ENCODE results near the gene CAMTA1.

Gene CAMTA1

GRCh38 chr1:7050751-7051665 lies 265.8 kb downstream of the CAMTA1 start:
- DNase-seq = no peak

GRCh38 chr1:7052701-7053100 lies 267.4 kb downstream of the CAMTA1 start:
- DNase-seq = no peak

- no peak for DNase-seq
Measured at GRCh38 chr1:7060745-7061144, 275.5 kb downstream of the CAMTA1 start.

- no peak for DNase-seq
Measured at GRCh38 chr1:7062346-7063061, 277.2 kb downstream of the CAMTA1 start.

GRCh38 chr1:7063981-7064380 lies 278.7 kb downstream of the CAMTA1 start:
- DNase-seq = no peak

- no peak for DNase-seq
Measured at GRCh38 chr1:7068552-7068951, 283.3 kb downstream of the CAMTA1 start.

- no peak for DNase-seq
Measured at GRCh38 chr1:7069931-7070330, 284.7 kb downstream of the CAMTA1 start.

- peak in 1 of 2 experiments; percentile 42 for DNase-seq
Measured at GRCh38 chr1:7070389-7071029, 285.3 kb downstream of the CAMTA1 start.

GRCh38 chr1:7076117-7076516 lies 290.9 kb downstream of the CAMTA1 start:
- no peak for DNase-seq

GRCh38 chr1:7076572-7076971 lies 291.3 kb downstream of the CAMTA1 start:
- no peak for DNase-seq

GRCh38 chr1:7077136-7077535 lies 291.9 kb downstream of the CAMTA1 start:
- DNase-seq = no peak

- DNase-seq = no peak
Measured at GRCh38 chr1:7077970-7078369, 292.7 kb downstream of the CAMTA1 start.

GRCh38 chr1:7079637-7080036 lies 294.4 kb downstream of the CAMTA1 start:
- no peak for DNase-seq

GRCh38 chr1:7084232-7084894 lies 299.1 kb downstream of the CAMTA1 start:
- DNase-seq = no peak

GRCh38 chr1:7085521-7085920 lies 300.3 kb downstream of the CAMTA1 start:
- no peak for DNase-seq

GRCh38 chr1:7086106-7086505 lies 300.9 kb downstream of the CAMTA1 start:
- no peak for DNase-seq

- DNase-seq = no peak
Measured at GRCh38 chr1:7087888-7088287, 302.6 kb downstream of the CAMTA1 start.

GRCh38 chr1:7089497-7089896 lies 304.2 kb downstream of the CAMTA1 start:
- DNase-seq = no peak

- DNase-seq = no peak
Measured at GRCh38 chr1:7093297-7093696, 308.0 kb downstream of the CAMTA1 start.

- DNase-seq = no peak
Measured at GRCh38 chr1:7094086-7094485, 308.8 kb downstream of the CAMTA1 start.

GRCh38 chr1:7094509-7094908 lies 309.3 kb downstream of the CAMTA1 start:
- no peak for DNase-seq

- DNase-seq = no peak
Measured at GRCh38 chr1:7095343-7095964, 310.2 kb downstream of the CAMTA1 start.

Data from NCI-H1930 (cell line).